GM18861 (cell line): Measurements from ENCODE around the gene KCTD11.

ENCODE experiments used
- ATAC-seq: cut with Tn5 transposase; IDR thresholded peaks from one replicate; pipeline ENCODE4 v1.9.1; 2021; ENCODE audit not compliant: unreplicated experiment

KCTD11 gene

DNA sequence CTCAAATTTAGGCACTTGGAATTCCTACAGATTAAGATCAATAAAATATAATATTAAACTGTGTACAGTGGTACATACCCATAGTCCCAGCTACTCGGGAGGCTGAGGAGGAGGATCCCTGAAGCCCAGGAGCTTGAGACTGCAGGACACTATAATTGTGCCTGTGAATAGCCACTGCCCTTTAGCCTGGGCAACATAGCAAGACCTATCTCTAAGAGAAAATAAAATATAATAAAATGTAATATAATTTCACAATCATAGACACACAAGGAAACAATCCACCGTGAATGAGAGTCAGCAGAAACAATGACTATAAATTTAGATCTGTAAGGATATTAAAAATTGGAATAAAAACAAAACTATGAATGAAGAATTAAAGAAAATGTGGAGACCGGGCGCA lies 18.9 kb downstream of the KCTD11 start:
- ATAC-seq: no peak

DNA sequence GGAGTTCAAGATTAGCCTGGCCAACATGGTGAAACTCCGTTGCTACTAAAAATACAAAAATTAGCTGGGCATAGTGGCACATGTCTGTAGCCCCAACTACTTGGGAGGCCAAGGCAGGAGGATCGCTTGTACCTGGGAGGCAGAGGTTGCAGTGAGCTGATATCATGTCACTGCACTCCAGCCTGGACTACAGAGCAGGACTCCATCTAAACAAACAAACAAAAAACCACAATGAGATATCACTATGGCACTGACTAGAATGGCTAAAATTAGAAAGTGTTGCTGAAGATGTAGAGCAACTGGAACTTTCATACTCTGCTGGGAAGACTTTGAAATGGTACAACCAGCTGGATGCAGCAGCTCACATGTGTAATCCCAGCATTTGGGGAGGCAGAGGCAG lies 22.4 kb downstream of the KCTD11 start:
- no peak for ATAC-seq

GRCh38 chr17:7379134-7379533 lies 27.2 kb downstream of the KCTD11 start:
- no peak for ATAC-seq

GRCh38 chr17:7380321-7380720 lies 28.4 kb downstream of the KCTD11 start:
- ATAC-seq: no peak

GRCh38 chr17:7380855-7381683 lies 29.1 kb downstream of the KCTD11 start, which contains the start of gene TNK1:
TSS of gene TNK1 (plus strand) at chr17:7381089. CDS start at chr17:7382927, 1,838 bp downstream.
- no peak for ATAC-seq

DNA sequence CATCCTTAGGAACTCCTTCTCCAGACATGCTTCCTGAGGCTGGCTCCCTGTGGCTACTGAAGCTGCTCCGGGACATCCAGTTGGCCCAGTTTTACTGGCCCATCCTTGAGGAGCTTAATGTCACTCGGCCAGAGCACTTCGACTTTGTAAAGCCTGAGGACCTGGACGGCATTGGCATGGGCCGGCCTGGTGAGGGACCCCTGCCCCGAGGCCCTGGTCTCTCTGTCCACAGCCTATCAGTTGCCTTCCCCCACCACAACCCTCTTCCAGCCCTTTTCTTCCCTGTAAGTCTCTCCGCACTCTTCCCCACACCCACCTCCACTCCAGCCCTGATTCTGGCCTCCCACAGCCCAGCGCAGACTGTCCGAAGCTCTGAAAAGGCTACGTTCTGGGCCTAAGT lies 30.9 kb downstream of the KCTD11 start:
- ATAC-seq: no peak

- no peak for ATAC-seq
Measured at GRCh38 chr17:7383371-7383741, 31.4 kb downstream of the KCTD11 start.

GRCh38 chr17:7383742-7384488 lies 32.0 kb downstream of the KCTD11 start:
- ATAC-seq: no peak

DNA sequence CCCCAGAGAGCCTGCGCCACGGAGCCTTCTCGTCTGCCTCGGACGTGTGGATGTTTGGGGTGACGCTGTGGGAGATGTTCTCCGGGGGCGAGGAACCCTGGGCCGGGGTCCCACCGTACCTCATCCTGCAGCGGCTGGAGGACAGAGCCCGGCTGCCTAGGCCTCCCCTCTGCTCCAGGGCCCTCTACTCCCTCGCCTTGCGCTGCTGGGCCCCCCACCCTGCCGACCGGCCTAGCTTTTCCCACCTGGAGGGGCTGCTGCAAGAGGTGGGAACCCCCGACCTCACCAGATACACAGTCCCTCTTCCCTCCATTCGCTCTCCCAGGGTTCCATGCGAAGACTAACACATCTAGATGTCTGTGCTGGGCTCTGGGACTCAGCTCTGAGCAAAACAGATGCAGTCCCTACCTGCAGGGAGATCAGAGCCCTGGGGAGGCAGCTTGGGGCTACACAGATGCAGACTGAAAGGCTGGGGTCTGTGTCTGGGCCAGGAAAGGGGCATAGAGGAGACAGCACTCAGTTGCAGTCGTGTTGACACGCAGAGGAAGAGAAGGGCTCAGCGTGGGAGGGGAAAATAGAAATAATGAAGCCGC lies 32.6 kb downstream of the KCTD11 start:
- no peak for ATAC-seq

GRCh38 chr17:7388856-7389255 lies 36.9 kb downstream of the KCTD11 start:
- no peak for ATAC-seq

DNA sequence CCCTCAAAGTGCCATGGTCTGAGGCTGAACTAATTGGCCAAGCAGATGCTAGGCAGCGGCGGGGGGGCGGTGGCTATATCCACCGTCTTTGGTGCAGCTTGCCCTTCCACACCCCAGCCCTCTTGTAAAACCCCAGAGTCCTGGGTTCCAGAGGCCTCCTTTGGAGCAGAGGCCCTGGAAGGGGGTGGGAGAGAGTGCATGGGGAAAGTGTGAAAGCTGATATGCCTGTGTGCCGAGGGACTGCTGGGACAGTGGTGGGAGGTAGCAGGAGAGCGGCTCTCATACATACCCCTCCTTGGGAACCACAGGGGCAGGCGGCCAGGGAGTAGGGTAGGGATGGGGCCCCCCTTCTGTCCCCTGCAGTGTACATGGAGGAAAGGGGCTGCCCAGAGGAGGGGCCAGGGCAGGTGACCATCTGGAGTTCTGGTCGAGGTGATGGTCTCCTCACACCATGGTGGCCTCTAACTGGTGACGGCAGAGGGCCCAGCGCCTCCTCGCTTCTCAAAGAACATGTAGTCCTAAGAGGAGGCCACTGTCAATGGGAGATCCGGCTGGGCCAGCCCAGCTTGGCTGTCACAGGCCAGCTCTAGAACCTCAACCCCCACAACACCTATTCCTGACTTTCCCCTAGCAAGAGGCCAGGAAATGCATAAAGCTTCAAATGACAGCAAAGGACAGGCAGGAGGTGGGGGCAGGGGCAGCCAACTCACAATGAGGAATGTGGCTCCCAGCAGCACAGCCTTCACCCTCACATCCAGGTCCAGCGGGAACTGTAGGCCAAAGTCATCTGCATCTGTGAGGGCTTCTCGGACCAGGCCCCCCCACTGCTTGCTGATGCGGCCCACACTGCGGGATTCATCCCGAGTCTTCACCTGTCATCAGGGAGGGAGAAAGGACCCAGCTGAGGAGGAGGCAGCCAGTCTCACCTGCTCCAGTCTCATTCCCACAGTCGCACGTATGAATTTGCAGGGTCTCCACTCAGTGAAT lies 38.3 kb downstream of the KCTD11 start:
- ATAC-seq: no peak

- ATAC-seq: no peak
Measured at GRCh38 chr17:7391307-7391706, 39.3 kb downstream of the KCTD11 start.

- ATAC-seq: no peak
Measured at GRCh38 chr17:7392696-7393612, 41.0 kb downstream of the KCTD11 start.

DNA sequence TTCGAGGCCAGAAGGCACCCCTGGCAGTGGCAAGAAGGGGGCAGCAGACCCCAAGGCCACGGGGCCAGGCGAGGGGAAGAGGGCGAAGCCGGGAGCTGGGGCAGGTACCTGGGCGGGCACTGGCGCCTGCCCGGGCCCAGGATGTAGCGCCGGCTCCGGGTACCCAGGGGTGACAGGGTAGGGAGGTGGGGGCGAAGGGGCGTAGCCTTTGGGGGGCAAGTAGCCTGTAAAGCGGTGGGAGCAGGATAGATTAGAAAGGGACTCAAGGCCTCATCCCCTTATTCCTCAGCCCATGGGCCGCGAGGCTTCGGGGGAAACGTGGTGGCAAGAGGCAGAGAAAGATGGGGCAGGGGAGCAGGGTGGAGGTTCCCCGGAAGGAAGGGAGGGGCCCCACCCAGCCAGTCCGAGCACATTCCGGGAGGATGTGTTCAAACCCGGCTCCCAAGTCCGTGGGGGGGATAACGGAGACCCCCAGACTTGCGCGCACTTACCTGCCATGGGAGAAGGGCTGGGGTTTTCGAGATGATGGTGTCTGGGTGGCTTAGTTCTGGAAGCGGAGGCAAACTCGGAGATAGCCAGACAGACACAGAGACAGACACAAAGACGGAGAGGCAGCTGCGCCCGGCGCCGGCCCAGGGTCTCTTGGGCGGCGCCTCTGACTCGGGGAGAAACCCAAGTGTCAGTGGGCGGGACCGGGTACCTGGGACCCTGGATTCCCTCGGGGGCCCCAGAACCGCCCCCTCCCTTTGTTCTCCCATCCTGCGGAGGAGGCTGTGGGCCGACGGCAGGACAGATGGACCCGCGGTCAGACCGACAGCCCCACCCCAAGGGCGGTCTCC lies 41.9 kb downstream of the KCTD11 start:
- peak; percentile 26 for ATAC-seq

GRCh38 chr17:7394452-7395191 lies 42.7 kb downstream of the KCTD11 start, which contains the start of gene PLSCR3:
TSS of gene PLSCR3 (minus strand) at chr17:7394525. CDS start at chr17:7394110, 415 bp downstream.
- peak; percentile 71 for ATAC-seq

DNA sequence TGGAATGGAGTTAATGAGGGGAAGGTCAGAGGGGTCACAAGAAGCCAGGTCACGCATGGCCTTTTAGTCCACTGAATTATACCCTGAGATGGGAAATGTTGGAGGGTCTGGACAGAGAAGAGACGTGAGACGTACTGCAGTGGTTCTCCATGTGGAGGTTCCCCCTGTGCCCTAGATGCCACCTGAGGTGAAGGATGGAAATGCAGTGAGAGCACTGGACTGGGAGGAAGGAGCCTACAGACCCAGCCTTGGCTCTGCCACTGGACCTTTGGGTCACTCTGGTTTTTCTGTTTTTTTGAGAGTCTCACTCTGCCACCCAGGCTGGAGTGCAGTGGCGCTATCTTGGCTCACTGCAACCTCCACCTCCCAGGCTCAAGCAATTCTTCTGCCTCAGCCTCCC lies 44.2 kb downstream of the KCTD11 start:
- no peak for ATAC-seq

- ATAC-seq: no peak
Measured at GRCh38 chr17:7398612-7399011, 46.6 kb downstream of the KCTD11 start.
